Gastroesophageal sphincter (tissue), 3 donors: ENCODE measurements around the gene USP54.

Source experiments
- EP300 ChIP-seq: sonication (generic); formaldehyde crosslinking; IDR thresholded peaks from one replicate; pipeline ENCODE4 v1.6.1; 2017; ENCODE audit warnings: antibody characterized with exemption, mild to moderate bottlenecking
- POLR2A ChIP-seq, 2 donors: fragments of 450-650 bp; IDR thresholded peaks; one replicate each; pipeline ENCODE4 v1.6.1; 2017; ENCODE audit warnings: antibody characterized with exemption in 2 of 2, mild to moderate bottlenecking in 2 of 2, moderate library complexity in 1 of 2
- POLR2AphosphoS5 ChIP-seq: sonication (generic); formaldehyde crosslinking; IDR thresholded peaks from one replicate; pipeline ENCODE4 v1.6.1; 2017; ENCODE audit warnings: antibody characterized with exemption
- TF ChIP-seq, protein P1 (sequence below), 4 experiments: fragments of 200-600 bp in 2 of 4; fragments of 450-650 bp in 2 of 4; sonication (generic) in 1 of 4; IDR thresholded peaks; one replicate each; pipeline ENCODE4 v1.5.1; 2017 to 2019; ENCODE audit warnings: antibody characterized with exemption in 4 of 4, mild to moderate bottlenecking in 2 of 4, moderate library complexity in 2 of 4

DNA sequence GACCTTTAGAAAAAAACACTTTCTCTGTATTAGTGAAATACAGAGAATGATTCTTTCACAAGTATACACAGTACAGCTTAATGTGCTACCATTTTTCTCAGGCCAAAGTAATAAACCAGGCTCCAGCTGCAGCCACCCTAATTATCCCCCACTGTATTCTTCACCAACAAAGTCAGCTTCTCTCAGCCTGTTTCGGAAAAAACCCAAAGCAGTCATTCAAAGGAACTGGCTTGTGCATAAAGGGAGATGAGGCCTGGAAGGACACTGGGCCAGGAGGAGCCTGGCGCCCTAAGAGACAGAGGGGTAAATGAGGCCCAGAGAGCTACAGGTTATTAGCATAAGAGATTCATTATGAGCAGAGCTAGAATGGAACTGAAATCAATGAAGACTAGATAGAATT lies 9.2 kb downstream of the USP54 start:
- TF ChIP-seq, protein P1, sequence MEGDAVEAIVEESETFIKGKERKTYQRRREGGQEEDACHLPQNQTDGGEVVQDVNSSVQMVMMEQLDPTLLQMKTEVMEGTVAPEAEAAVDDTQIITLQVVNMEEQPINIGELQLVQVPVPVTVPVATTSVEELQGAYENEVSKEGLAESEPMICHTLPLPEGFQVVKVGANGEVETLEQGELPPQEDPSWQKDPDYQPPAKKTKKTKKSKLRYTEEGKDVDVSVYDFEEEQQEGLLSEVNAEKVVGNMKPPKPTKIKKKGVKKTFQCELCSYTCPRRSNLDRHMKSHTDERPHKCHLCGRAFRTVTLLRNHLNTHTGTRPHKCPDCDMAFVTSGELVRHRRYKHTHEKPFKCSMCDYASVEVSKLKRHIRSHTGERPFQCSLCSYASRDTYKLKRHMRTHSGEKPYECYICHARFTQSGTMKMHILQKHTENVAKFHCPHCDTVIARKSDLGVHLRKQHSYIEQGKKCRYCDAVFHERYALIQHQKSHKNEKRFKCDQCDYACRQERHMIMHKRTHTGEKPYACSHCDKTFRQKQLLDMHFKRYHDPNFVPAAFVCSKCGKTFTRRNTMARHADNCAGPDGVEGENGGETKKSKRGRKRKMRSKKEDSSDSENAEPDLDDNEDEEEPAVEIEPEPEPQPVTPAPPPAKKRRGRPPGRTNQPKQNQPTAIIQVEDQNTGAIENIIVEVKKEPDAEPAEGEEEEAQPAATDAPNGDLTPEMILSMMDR (IDR thresholded peaks at IDR 0.05): no peak
- no peak for TF ChIP-seq POLR2AphosphoS5
- no peak for TF ChIP-seq POLR2A (IDR thresholded peaks at IDR 0.05)
- no peak for TF ChIP-seq EP300
